NCI-H2227 (cell line): Measurements from ENCODE around the gene HRH1.

ENCODE experiments used
- DNase-seq: peaks from one replicate; lab custom pipeline; 2025; ENCODE audit not compliant: unreplicated experiment; lab: John Stamatoyannopoulos, UW

Gene HRH1

DNA sequence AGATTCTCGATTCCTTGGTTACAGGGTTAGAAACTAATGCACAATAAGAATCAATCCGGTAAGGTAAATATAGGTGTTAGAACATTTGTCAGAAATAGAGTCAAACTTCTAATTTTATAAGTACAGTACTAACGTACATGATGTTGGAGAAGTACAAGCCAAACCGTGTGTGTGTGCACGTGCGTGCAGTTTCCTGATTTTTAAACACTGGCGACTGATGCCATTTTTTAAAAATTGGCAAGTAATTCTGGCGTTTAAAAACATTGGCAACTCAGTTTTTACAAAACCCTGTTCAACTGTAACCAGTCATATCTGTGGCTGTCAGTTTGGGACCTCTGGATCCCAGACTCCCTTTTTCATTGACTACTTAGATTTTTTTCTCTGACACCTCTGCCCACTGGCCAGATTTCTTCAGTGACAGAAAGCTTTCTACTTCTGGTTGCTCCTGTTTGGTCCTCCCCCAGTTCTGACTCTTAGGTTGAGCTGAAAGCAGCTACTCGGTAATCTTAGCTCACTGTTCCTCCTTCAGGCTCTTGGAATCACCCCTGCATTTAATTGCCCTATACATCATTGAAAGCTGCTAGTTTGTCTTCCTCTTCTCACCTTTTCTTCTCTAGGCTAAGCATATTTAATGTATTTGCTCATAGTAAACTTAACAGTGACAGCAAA is 118.7 kb downstream of the HRH1 start:
- no peak for DNase-seq

GRCh38 chr3:11273891-11274291 is 119.6 kb downstream of the HRH1 start:
- DNase-seq: no peak

GRCh38 chr3:11274566-11275142 is 120.4 kb downstream of the HRH1 start:
- DNase-seq: no peak

GRCh38 chr3:11275926-11276325 is 121.6 kb downstream of the HRH1 start:
- no peak for DNase-seq

GRCh38 chr3:11276901-11277300 is 122.6 kb downstream of the HRH1 start:
- DNase-seq: no peak

DNA sequence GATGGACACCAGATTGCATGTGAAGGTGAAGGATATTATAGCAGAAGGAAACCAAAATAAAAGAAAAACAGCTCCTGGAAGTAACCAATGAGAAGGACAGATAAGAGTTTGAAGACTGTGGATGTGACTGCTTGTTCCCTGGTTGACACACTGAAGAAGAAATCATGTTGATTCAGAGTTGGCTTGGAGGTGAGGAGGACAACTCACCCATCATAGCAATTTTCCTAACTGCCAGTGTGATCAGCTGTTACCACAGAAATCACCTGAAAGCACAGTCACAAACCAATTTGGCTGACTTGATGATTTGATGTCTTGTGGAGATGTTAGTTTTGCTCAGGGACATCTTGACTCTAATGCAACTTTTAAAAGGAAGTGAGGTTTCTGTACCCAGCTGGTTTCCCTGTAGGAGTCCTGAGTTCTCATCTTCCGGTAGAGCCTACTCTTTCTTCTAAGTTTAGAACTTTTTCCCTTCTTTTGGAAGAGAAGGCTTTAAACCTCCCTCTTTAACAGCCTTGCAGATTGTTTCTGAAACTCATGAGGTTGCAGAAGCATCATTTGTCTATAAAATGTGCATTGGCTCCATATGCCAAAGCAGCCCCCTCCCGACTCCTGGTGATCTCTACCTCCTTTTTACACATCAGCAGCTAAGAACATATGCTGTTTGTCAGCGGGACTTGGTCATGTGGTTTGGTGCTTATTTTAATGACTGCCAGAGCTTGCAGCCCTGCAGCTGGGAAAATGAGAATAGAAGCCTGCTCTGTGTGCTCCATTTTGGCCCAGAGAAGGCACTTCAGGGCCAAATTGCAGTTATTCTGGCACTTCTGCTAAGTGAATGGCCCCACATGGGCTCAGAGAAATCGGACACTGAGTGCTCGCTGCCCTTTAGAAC is 128.2 kb downstream of the HRH1 start:
- no peak for DNase-seq

GRCh38 chr3:11283139-11283475 is 128.8 kb downstream of the HRH1 start:
- no peak for DNase-seq

GRCh38 chr3:11284011-11284410 is 129.7 kb downstream of the HRH1 start:
- DNase-seq: no peak

- no peak for DNase-seq
Observed at GRCh38 chr3:11285471-11285870, 131.2 kb downstream of the HRH1 start.

DNA sequence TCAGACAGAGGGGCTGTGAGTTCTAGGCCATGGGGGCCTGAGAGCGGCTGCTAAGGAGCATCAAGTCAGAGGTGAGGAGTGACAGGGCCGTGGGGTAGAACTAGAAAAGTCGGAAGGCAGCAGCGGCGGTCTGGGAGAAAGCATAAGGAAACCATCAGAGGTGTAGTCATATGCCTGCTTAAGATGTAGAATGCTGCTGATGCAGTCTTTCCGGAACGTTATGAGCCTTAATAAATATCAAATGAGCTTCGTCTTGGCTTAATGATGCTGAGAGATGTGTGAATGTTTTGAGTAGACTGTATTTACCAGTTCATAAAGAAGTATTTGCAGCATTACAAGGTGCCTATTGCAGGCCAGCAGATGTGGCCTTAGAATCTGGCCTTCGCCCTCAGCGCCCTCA is 133.1 kb downstream of the HRH1 start:
- DNase-seq: no peak

DNA sequence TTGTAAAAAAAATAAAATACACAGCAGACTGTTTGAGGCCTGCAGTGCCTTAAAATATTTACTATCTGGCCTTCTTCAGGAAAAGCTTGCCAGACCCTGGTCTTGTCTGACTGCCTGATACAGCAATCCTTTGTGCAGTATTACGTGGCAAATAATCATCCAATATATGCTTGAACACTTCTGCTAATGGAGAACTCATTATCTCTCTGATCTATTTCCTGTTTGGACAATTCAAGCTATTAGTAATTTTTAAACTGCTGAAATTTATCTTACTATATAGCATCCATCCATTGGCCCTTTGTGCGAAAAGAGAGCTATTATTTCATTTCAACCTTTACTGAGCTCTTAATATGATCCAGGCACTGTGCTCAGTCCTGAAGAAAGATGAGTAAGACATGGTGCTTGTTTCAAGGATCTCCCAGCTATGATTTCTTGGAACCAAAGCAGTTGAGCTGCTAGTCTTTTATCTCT is 133.8 kb downstream of the HRH1 start:
- no peak for DNase-seq

- DNase-seq: no peak
Observed at GRCh38 chr3:11288786-11289637, 134.7 kb downstream of the HRH1 start.

GRCh38 chr3:11289864-11290263 is 135.6 kb downstream of the HRH1 start:
- DNase-seq: no peak

DNA sequence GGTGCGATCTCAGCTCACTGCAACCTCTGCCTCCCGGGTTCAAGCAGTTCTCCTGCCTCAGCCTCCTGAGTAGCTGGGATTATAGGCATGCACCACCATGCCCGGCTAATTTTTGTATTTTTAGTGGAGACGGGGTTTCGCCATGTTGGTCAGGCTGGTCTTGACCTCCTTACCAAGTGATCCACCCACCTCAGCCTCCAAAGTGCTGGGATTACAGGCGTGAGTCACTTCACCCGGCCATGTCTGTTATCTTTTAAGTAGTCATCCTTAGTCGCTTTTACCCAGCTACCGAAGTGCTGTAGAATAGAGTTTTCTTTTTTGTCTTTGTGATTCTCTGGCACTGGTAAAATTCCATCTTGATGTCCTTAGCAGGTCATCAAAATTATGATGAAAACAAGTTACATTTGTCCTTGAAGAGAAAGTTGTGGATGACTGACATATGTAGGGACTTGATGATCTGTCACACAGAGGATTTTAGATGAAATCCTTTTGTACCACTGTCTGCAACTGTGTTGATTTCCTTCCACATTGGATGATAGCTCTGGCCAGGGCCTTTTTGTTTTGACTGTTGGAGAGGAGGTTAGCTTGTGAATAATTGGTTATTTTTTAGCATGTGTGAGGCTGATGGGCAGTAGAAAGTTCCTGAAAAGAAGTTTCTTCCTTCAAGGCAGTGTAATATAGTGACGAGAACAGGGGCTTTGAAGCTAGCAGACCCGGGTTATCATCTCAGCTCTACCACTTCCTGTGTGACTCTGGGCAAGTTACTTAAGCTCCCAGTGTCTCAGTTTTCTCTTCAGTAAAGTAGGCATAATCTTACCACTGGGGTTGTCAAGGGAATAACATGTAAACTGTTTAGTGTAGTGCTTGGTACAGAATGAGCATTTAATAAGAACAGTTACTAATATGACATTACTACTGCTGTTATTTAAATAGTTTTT is 136.7 kb downstream of the HRH1 start:
- DNase-seq: no peak

- DNase-seq: no peak
Observed at GRCh38 chr3:11291808-11292207, 137.5 kb downstream of the HRH1 start.

DNA sequence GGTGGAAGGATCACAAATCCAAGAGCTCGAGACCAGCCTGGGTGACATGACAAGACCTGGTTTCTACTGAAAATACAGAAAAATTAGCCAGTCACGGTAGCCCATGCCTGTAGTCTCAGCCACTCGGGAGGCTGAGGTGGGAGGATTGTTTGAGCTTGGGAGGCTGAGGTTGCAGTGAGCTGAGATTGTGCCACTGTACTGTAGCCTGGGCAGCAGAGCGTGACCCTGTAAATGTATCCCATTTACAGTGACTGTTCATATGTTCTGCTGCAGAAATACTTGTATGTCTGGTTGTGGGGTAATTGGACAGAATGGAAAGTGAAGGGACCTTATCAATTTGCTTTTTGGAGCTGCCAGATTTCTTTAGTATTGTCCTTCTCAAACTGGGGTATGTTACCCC is 142.8 kb downstream of the HRH1 start:
- DNase-seq: no peak

DNA sequence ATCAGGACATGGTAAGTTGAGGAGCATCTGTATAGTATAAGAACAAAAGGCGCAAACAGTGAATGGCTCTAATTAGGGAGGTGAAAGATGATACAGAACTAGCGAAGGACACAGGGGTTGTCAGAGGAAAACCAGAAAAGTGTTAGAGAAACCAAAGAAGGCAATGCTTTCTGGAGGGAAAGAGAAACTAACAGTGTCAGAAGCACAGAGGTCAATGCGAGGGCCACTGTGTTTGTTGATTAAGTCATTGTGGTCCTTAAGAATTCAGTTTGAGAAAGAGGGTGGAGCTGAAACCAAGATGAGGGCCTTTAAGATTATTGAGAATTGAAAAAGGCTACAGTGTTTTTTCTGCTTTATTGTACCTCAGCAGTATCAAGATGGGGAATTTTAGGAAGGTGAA is 146.7 kb downstream of the HRH1 start:
- DNase-seq: no peak

GRCh38 chr3:11302444-11302843 is 148.2 kb downstream of the HRH1 start:
- DNase-seq: no peak

DNA sequence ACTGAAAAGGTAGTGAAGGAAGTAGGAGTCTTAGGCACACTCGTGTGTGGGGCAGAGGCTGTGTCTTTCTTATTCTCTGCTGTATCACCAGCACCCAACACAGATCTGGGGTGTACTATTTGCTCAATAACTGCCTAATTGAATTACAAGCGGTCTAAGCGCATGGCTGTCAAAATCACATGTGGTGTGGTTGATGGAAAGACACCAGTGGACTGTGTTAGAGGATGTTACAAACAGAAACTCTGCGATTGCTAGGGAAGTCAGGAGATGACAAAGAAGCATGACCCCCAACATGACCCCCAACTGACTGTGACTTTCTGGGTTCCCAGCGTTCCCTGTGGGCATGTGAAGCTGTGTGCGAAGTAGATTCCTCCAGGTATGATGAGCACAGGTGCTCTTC is 149.9 kb downstream of the HRH1 start:
- no peak for DNase-seq

DNA sequence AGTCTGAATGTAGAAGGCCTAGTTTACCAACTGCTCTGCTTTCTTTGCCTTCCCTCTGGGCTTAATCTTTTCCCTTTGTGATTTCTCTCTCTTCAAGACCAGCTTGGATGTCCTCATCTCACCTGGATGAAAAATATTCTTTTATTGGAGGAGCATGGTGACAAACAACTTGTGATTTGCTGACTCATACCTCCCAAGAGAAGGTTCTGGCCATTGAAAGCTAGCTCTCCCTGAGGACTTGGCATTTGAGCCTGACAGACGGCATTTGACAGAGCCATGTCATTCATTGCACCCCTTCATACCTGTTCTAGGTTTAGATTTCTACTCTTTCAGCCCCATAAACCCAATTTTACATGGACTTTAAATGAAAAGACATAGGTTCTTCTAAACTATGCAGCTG is 151.2 kb downstream of the HRH1 start:
- no peak for DNase-seq
